Pancreas (tissue), 10 donors: ENCODE results near the gene MAP1A. TPM values are rescaled to one million over a fixed set of nuclear protein-coding genes. Genes with fewer than 3 reads are reported as not detected.

Source experiments
- ATAC-seq, 4 donors: fragments of 200-7000 bp; cut with Tn5 transposase; one replicate each; pipeline versions ENCODE4 v1.8.0 to v1.9.1; 2020; ENCODE audit warnings: mild to moderate bottlenecking in 4 of 4, moderate library complexity in 4 of 4
- DNase-seq, 6 donors: peaks; one replicate each; pipeline ENCODE4 v3.0.0-alpha.2; 2020
- FAIRE-seq: peaks from 2 replicates; lab custom pipeline; 2012; peaks lifted over from hg19 to GRCh38; lab: Jason Lieb, UNC
- H3K27ac ChIP-seq, 4 donors: fragments of 200-600 bp; sonication (generic); 1 replicate in 3 of 4; 2 replicates in 1 of 4; pipeline versions ENCODE4 v1.5.0 to v1.8.0; 2020
- H3K27me3 ChIP-seq, 4 donors: fragments of 200-600 bp; one replicate each; pipeline ENCODE4 v1.8.0; 2021
- H3K36me3 ChIP-seq, 3 donors: fragments of 200-600 bp; sonication (generic) in 1 of 3; one replicate each; pipeline versions ENCODE4 v1.5.0 to v1.8.0; 2020 to 2021
- H3K4me1 ChIP-seq, 3 donors: fragments of 200-600 bp; one replicate each; pipeline ENCODE4 v1.8.0; 2021
- H3K4me3 ChIP-seq, 4 donors: fragments of 200-600 bp; sonication (generic) in 2 of 4; one replicate each; pipeline versions ENCODE4 v1.5.0 to v1.8.0; 2020 to 2021
- H3K9me3 ChIP-seq, 4 donors: fragments of 200-600 bp; one replicate each; pipeline ENCODE4 v1.8.0; 2021
- WGBS, 2 donors: extraction: QIAGEN DNeasy Blood & Tissue Kit; methylation state at CpG; one replicate each; pipeline ENCODE4 v1.1.7; 2013; 5-methylcytosine and 5-hydroxymethylcytosine counted together
- intact Hi-C, 3 donors: fragments of 100-400 bp; cut with DNase I; formaldehyde crosslinking; loops; one replicate each; pipeline versions ENCODE4 v1.11.1 to v1.14.2; 2022
- polyA plus RNA-seq, 2 donors: library from polyadenylated mRNA; stranded (reverse); fragments of 200-250 nt; gene quantifications; one replicate each; pipeline ENCODE4 v1.2.3, GENCODE V29; 2013
- total RNA-seq, 6 donors: library from RNA; stranded (reverse); fragmentation: NEBNext Ultra II Directional in 4 of 6; extraction: Animal tissue kit (Norgen Biotek cat#: 25700) in 4 of 6; gene quantifications; one replicate each; pipeline versions ENCODE4 v1.2.1 to v1.2.4, GENCODE V29; 2021 to 2023
- TF ChIP-seq, protein P1 (sequence below), 4 donors: fragments of 200-600 bp; sonication (generic) in 3 of 4; IDR thresholded peaks; one replicate each; pipeline versions ENCODE4 v1.5.0 to v1.8.0; 2021; ENCODE audit warnings: antibody characterized with exemption in 4 of 4
- donor health status: healthy with polysubstance abuse.
- donor health status: DM: no; HTN: no; CAD: no; lungs with moderate emphysema.
- donor health status: DM: no; HTN: no; CAD: no.
- donor health status: control.
- donor health status: control.
- donor health status: Bipolar disorder and iron deficiency.
- donor health status: DM: yes; HTN: yes; CAD: no.
- donor health status: DM: no; HTN: no; CAD: no.
- donor health status: DM: no; HTN: no; CAD: no.
- donor health status: DM: yes; HTN: yes; CAD: no.

Gene MAP1A
- total RNA-seq (1 to 10 TPM in 3 of 6 donors, under 1 TPM in 3; 0.59 to 4.1 (median 1.6) TPM), polyA plus RNA-seq (1 to 10 TPM; 1.3 to 1.7 TPM)

DNA sequence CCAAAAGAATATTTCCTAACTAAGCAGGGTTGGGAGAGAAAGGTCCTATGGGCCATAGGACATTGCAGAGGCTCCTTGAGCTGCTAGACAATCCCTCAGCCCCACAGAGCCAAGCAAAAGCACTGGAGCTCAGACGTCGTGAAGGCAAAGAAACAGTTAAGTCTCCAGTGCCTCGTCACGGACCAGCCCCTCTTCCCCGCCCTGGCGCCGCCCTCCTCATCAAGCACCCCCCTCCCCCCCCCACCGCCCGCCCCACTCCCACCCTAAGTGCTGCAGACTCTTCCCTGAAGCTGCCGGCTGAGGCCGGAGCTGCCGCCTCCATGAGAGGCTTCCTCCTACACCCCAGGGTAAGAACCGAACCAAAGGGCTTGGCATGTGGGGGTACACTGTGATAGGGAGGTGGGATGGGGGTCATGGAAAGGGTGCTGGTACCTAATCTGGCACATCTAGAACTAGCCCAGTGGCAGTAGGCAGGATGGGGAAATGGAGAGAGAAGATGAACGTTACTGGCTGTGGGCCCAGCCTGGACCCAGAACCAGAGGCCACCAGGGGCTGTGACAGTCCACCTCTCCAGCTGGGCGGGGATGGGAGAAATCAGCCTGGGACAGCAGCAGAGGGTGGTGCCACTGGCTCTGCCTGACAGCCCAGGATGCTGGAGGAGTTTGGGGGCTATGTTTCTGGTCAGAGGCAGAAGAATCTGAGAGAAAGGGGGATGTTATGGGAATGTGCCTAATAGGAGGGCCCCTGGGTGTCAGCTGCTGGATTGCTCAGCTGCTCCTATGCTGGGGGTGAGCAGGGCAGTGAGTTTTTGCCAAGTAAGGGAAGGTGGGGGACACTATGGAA is at the start of gene MAP1A:
TSS of gene MAP1A (plus strand) at position 255 of the 843 bp plus-strand sequence. CDS start 3,866 bp downstream, outside the sequence.
- peak within 1 kb of the TSS in 1 of 4 donors; percentile 30 for H3K4me3 ChIP-seq
- ATAC-seq (peak in 3 of 4 donors; percentile 48 to 59 (median 55)), FAIRE-seq (no peak), DNase-seq (no peak)
- no peaks in the 10 kb centered on the region for H3K36me3 ChIP-seq
- peaks cover 0 to 3% (median 0%) of the 10 kb centered on the region in 4 donors for H3K27me3 ChIP-seq
- no peak within 1 kb of the TSS for H3K27ac ChIP-seq
- no peaks in the 10 kb centered on the region for H3K4me1 ChIP-seq
- intact Hi-C loops: no loop called here
- 15 to 17% methylated on average over 13 to 14 of the region's 15 CpGs for WGBS, 2 donors
- TF ChIP-seq, protein P1, sequence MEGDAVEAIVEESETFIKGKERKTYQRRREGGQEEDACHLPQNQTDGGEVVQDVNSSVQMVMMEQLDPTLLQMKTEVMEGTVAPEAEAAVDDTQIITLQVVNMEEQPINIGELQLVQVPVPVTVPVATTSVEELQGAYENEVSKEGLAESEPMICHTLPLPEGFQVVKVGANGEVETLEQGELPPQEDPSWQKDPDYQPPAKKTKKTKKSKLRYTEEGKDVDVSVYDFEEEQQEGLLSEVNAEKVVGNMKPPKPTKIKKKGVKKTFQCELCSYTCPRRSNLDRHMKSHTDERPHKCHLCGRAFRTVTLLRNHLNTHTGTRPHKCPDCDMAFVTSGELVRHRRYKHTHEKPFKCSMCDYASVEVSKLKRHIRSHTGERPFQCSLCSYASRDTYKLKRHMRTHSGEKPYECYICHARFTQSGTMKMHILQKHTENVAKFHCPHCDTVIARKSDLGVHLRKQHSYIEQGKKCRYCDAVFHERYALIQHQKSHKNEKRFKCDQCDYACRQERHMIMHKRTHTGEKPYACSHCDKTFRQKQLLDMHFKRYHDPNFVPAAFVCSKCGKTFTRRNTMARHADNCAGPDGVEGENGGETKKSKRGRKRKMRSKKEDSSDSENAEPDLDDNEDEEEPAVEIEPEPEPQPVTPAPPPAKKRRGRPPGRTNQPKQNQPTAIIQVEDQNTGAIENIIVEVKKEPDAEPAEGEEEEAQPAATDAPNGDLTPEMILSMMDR (IDR thresholded peaks at IDR 0.05): no peak
- H3K9me3 ChIP-seq: no peaks in the 10 kb centered on the region

DNA sequence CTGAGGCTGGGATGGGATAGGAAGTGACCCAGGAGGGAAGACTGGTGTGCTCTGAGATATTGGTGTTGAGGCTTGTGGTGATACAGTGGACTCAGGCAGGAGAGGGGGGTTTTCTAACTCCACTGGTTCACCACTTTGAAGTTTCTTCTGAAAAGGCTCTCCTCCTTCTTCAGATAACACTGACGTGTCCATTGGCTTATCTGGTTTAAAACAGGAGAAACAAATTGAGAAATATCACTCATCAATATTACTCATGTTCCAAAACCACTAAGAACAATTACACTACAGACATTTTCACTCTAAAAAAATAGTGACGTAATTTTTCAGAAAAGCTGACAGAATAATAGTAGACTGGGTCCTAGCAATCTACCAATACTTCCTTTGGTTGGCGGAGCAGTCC is 47.5 kb upstream of the MAP1A start:
- no peak for DNase-seq
- FAIRE-seq: no peak
- Histone ChIP-seq H3K9me3 (no peaks in the 10 kb centered on the region), H3K27ac (no peak overlapping the region), H3K27me3 (no peaks in the 10 kb centered on the region), H3K36me3 (peaks cover 0 to 32% (median 6%) of the 10 kb centered on the region in 3 donors), H3K4me3 (no peak overlapping the region), H3K4me1 (no peaks in the 10 kb centered on the region)
- no peak for ATAC-seq
- intact Hi-C loops: no loop called here
- WGBS, 2 donors: 88 to 91% methylated on average over 3 of the region's 3 CpGs
- TF ChIP-seq, protein P1 (IDR thresholded peaks at IDR 0.05): no peak

- H3K36me3 ChIP-seq: peaks cover 0 to 47% (median 10%) of the 10 kb centered on the region in 3 donors
- H3K27me3 ChIP-seq: no peaks in the 10 kb centered on the region
- FAIRE-seq (no peak), ATAC-seq (no peak), DNase-seq (no peak)
- H3K4me1 ChIP-seq: no peaks in the 10 kb centered on the region
- no peaks in the 10 kb centered on the region for H3K9me3 ChIP-seq
- intact Hi-C loops: no loop called here
- no peak overlapping the region for H3K4me3 ChIP-seq
- H3K27ac ChIP-seq: no peak overlapping the region
- TF ChIP-seq, protein P1 (IDR thresholded peaks at IDR 0.05): no peak
Measured at GRCh38 chr15:43471975-43472374, 45.4 kb upstream of the MAP1A start.

DNA sequence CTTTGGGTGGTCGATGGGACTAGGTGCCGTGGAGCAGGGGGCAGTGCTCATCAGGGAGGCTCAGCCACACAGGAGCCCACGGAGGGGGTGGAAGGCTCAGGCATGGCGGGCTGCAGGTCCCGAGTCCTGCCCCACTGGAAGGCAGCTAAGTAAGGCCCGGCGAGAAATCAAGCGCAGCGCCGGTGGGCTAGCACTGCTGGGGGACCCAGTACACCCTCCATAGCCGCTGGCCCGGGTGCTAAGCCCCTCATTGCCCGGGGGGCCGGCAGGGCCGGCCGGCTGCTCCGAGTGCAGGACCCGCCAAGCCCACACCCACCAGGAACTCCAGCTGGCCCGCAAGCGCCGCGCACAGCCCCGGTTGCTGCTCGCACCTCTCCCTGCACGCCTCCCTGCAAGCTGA is 43.5 kb upstream of the MAP1A start:
- no peak for ATAC-seq
- peak in 1 of 6 donors; percentile 60 for DNase-seq
- no peak for FAIRE-seq
- Histone ChIP-seq H3K4me1 (no peaks in the 10 kb centered on the region), H3K9me3 (no peaks in the 10 kb centered on the region), H3K27ac (no peak overlapping the region), H3K4me3 (no peak overlapping the region), H3K36me3 (peaks cover 0 to 66% (median 20%) of the 10 kb centered on the region in 3 donors), H3K27me3 (no peaks in the 10 kb centered on the region)
- intact Hi-C loops: no loop called here
- 96 to 98% methylated on average over 25 of the region's 25 CpGs for WGBS, 2 donors
- TF ChIP-seq, protein P1 (IDR thresholded peaks at IDR 0.05): no peak
